IMR-90 (cell line): ENCODE measurements around the gene CREB3L1. TPM values are rescaled to one million over a fixed set of nuclear protein-coding genes. Genes with fewer than 3 reads are reported as not detected.

Experiments used
- ATAC-seq: fragments of 200-7000 bp; cut with Tn5 transposase; 2 replicates; pipeline ENCODE4 v1.9.1; 2020; ENCODE audit warnings: low read depth, mild to moderate bottlenecking, moderate library complexity
- BruUV-seq: library from RNA; stranded (reverse); fragments of 400-500 nt; replicated peaks from 2 replicates; lab custom pipeline; 2021; lab: Mats Ljungman, UMichigan
- CTCF ChIA-PET: fragments of 300-600 bp; formaldehyde crosslinking; extraction: SDS; loops from one replicate; lab custom pipeline; 2021; ENCODE audit warnings: antibody characterized with exemption; lab: Yijun Ruan, JAX
- POLR2A ChIA-PET: fragments of 300-600 bp; sonication (Branson Sonifier 250); formaldehyde crosslinking; loops from one replicate; lab custom pipeline; 2022; ENCODE audit warnings: antibody characterized with exemption; ENCODE audit not compliant: unreplicated experiment; lab: Charles Lee
- DNase-seq: peaks from one replicate; pipeline ENCODE4 v3.0.0; 2013
- H2AFZ ChIP-seq: replicated peaks from 2 replicates; pipeline ENCODE3; 2013; ENCODE audit warnings: low read length, mild to moderate bottlenecking; ENCODE audit not compliant: poor library complexity
- H2AK5ac ChIP-seq: 2 replicates; pipeline ENCODE4 v1.6.1; 2013; ENCODE audit warnings: low read depth, low read length, inconsistent platforms
- H2AK9ac ChIP-seq: replicated peaks from 2 replicates; pipeline ENCODE3; 2013; ENCODE audit warnings: mild to moderate bottlenecking, low read depth, low read length, moderate library complexity; ENCODE audit not compliant: poor library complexity
- H2BK120ac ChIP-seq: 2 replicates; pipeline ENCODE4 v1.6.1; 2013; ENCODE audit warnings: low read depth, low read length, inconsistent platforms
- H2BK15ac ChIP-seq: 3 replicates; pipeline ENCODE4 v1.6.1; 2013; ENCODE audit warnings: low read depth, low read length, inconsistent platforms
- H2BK20ac ChIP-seq: 2 replicates; pipeline ENCODE4 v1.6.1; 2013; ENCODE audit warnings: low read depth, mild to moderate bottlenecking, inconsistent platforms, low read length, moderate library complexity
- H2BK5ac ChIP-seq: 2 replicates; pipeline ENCODE4 v1.6.1; 2013; ENCODE audit warnings: mild to moderate bottlenecking, low read depth, low read length, inconsistent platforms; ENCODE audit not compliant: poor library complexity, severe bottlenecking
- H3K14ac ChIP-seq: replicated peaks from 2 replicates; pipeline ENCODE4 v1.6.1; 2013; ENCODE audit warnings: low read depth, low read length, inconsistent platforms
- H3K18ac ChIP-seq: 2 replicates; pipeline ENCODE4 v1.6.1; 2013; ENCODE audit warnings: low read depth, low read length, control low read depth
- H3K23ac ChIP-seq: 2 replicates; pipeline ENCODE4 v1.6.1; 2013; ENCODE audit warnings: low read depth, low read length, inconsistent platforms
- H3K27ac ChIP-seq: 2 replicates; pipeline ENCODE4 v1.5.1; 2013; ENCODE audit warnings: mild to moderate bottlenecking, control low read depth, low read length; ENCODE audit not compliant: insufficient read depth
- H3K27me3 ChIP-seq: 2 replicates; pipeline ENCODE4 v1.6.1; 2013; ENCODE audit warnings: low read length; ENCODE audit not compliant: control insufficient read depth, insufficient read depth
- H3K36me3 ChIP-seq: 2 replicates; pipeline ENCODE4 v1.6.1; 2013; ENCODE audit warnings: low read length, mixed read lengths; ENCODE audit not compliant: control insufficient read depth, insufficient read depth
- H3K4ac ChIP-seq: 2 replicates; pipeline ENCODE4 v1.6.1; 2013; ENCODE audit warnings: low read depth, low read length, inconsistent platforms
- H3K4me1 ChIP-seq: 2 replicates; pipeline ENCODE4 v1.6.1; 2013; ENCODE audit warnings: low read length, mixed read lengths; ENCODE audit not compliant: control insufficient read depth, insufficient read depth
- H3K4me2 ChIP-seq: 2 replicates; pipeline ENCODE4 v1.6.1; 2013; ENCODE audit warnings: low read depth, mild to moderate bottlenecking, control low read depth, low read length, moderate library complexity
- H3K4me3 ChIP-seq: 2 replicates; pipeline ENCODE4 v1.5.1; 2013; ENCODE audit warnings: low read depth, mild to moderate bottlenecking, control low read depth, low read length, moderate library complexity; ENCODE audit not compliant: insufficient read depth
- H3K56ac ChIP-seq: 2 replicates; pipeline ENCODE4 v1.6.1; 2013; ENCODE audit warnings: low read length, inconsistent platforms; ENCODE audit not compliant: insufficient read depth; ENCODE audit errors: extremely low read depth
- H3K79me1 ChIP-seq, 2 experiments: 2 replicates each; pipeline ENCODE4 v1.6.1; 2013; ENCODE audit warnings: low read length in 2 of 2, inconsistent platforms in 1 of 2, low read depth in 1 of 2
- H3K9ac ChIP-seq: 2 replicates; pipeline ENCODE4 v1.6.1; 2013; ENCODE audit warnings: low read depth, low read length, control low read depth
- H3K9me1 ChIP-seq: 2 replicates; pipeline ENCODE4 v1.6.1; 2013; ENCODE audit warnings: low read length, inconsistent platforms; ENCODE audit not compliant: insufficient read depth
- H3K9me3 ChIP-seq: 2 replicates; pipeline ENCODE4 v1.6.1; 2013; ENCODE audit warnings: low read length; ENCODE audit not compliant: control insufficient read depth, insufficient read depth
- H4K20me1 ChIP-seq: 2 replicates; pipeline ENCODE4 v1.6.1; 2013; ENCODE audit warnings: low read length, inconsistent platforms; ENCODE audit not compliant: insufficient read depth
- H4K5ac ChIP-seq: 2 replicates; pipeline ENCODE4 v1.6.1; 2013; ENCODE audit warnings: mild to moderate bottlenecking, low read depth, low read length, control low read depth
- H4K8ac ChIP-seq, 2 experiments: 2 replicates each; pipeline ENCODE4 v1.6.1; 2013; ENCODE audit warnings: low read depth in 2 of 2, low read length in 2 of 2, control low read depth in 1 of 2, inconsistent platforms in 1 of 2
- H4K91ac ChIP-seq: 2 replicates; pipeline ENCODE4 v1.6.1; 2013; ENCODE audit warnings: low read depth, low read length, inconsistent platforms; ENCODE audit not compliant: insufficient read depth
- BHLHE40 ChIP-seq: fragments of 150-350 bp; IDR thresholded peaks from 2 replicates; pipeline ENCODE4 v1.6.1; 2016; ENCODE audit warnings: mild to moderate bottlenecking, low read depth, low read length
- MAFK ChIP-seq: IDR thresholded peaks from 2 replicates; pipeline ENCODE4 v1.6.1; 2012; ENCODE audit warnings: low read depth, low read length, improper control_type of control experiment
- RAD21 ChIP-seq: IDR thresholded peaks from 2 replicates; pipeline ENCODE4 v1.6.1; 2012; ENCODE audit warnings: low read length, improper control_type of control experiment
- SMC3 ChIP-seq: fragments of 150-350 bp; IDR thresholded peaks from 2 replicates; pipeline ENCODE4 v1.6.1; 2016; ENCODE audit warnings: low read depth, mild to moderate bottlenecking, antibody characterized with exemption, low read length, moderate library complexity
- WGBS, 2 experiments: methylation state at CpG; one replicate each; pipeline versions ENCODE4 v1.1.5 to v1.1.7; 2013; ENCODE audit warnings: missing lambda C conversion rate in 2 of 2; ENCODE audit not compliant: insufficient read length in 1 of 2; ENCODE audit errors: extremely low coverage in 2 of 2; 5-methylcytosine and 5-hydroxymethylcytosine counted together
- dilution Hi-C: fragments of 300-500 bp; cut with HindIII; formaldehyde crosslinking; loops from one replicate; pipeline ENCODE4 v1.14.3; 2018; ENCODE audit warnings: low sequenced_read_pairs; ENCODE audit not compliant: unreplicated experiment
- in situ Hi-C: fragments of 300-500 bp; cut with MboI; formaldehyde crosslinking; loops from 3 replicates; pipeline ENCODE4 v1.14.3; 2019; ENCODE audit warnings: low sequenced_read_pairs, inconsistent platforms, mixed read lengths
- intact Hi-C: fragments of 100-400 bp; cut with micrococcal nuclease; formaldehyde crosslinking; loops from 2 replicates; pipeline ENCODE4 v1.10.0; 2022
- polyA plus RNA-seq, 3 experiments: library from polyadenylated mRNA; depleted of rRNA; stranded (reverse); fragments of >200 nt; gene quantifications; 2 replicates each; pipeline ENCODE4 v1.2.3, GENCODE V29; 2012; ENCODE audit warnings: low replicate concordance in 1 of 3
- total RNA-seq: library from RNA; depleted of rRNA; stranded (reverse); fragments of >200 nt; gene quantifications from 2 replicates; pipeline ENCODE4 v1.2.3, GENCODE V29; 2012

Gene CREB3L1
- total and polyA plus RNA-seq, 2 of the 4 experiments (the other 2 are of a cell fraction): 8.1 to 82.3 TPM

GRCh38 chr11:46234311-46234710 is 43.2 kb upstream of the CREB3L1 start:
- in situ Hi-C loops: no loop called here
- no peaks in the 10 kb centered on the region for H4K20me1 ChIP-seq
- H3K9ac ChIP-seq: no peak overlapping the region

More at GRCh38 chr11:46234311-46234710, 43.2 kb upstream of the CREB3L1 start:
- Histone ChIP-seq H3K36me3 (no peaks in the 10 kb centered on the region), H3K27me3 (no peaks in the 10 kb centered on the region), H2BK5ac (no peak overlapping the region), H2AK9ac (no peak overlapping the region), H4K8ac (no peak overlapping the region), H3K4ac (no peak overlapping the region), H3K18ac (no peak overlapping the region), H4K5ac (no peak overlapping the region), H3K56ac (no peak overlapping the region), H2BK120ac (no peak overlapping the region), H2AK5ac (no peak overlapping the region), H3K9me3 (peaks cover 2% of the 10 kb centered on the region; the same call in 1 of the 2 replicates), H3K79me1 (peaks cover 4 to 8% of the 10 kb centered on the region in 2 experiments; a peak in 3 of 4 replicates), H2BK20ac (no peak overlapping the region), H3K14ac (no peak overlapping the region; the same call in 1 of the 2 replicates), H3K4me3 (no peak overlapping the region), H2AFZ (peak overlapping the region; percentile 47), H4K91ac (no peak overlapping the region), H2BK15ac (no peak overlapping the region), H3K4me1 (peaks cover 14% of the 10 kb centered on the region), H3K23ac (no peak overlapping the region), H3K27ac (no peak overlapping the region), H3K4me2 (no peak overlapping the region), H3K9me1 (peaks cover 3% of the 10 kb centered on the region; the same call in 1 of the 2 replicates)
- DNase-seq (no peak), ATAC-seq (no peak)
- intact Hi-C loops: no loop called here
- no peak for TF ChIP-seq MAFK
- no peak for TF ChIP-seq SMC3
- TF ChIP-seq RAD21: no peak
- TF ChIP-seq BHLHE40: no peak
- ChIA-PET CTCF (no interaction called here), POLR2A (no interaction called here)
- dilution Hi-C loops: no loop called here
- no TSS peak for BruUV-seq
- WGBS, 2 experiments: 27% methylated on average over 6 of the region's 12 CpGs; no CpG with 5 or more reads in 1 of the 2 experiments
